K562 (cell line): ENCODE measurements around the gene MRAS. TPM values are rescaled to one million over a fixed set of nuclear protein-coding genes. Genes with fewer than 3 reads are reported as not detected.

Experiments used
- ATAC-seq: fragments of 200-7000 bp; cut with Tn5 transposase; 3 replicates; pipeline ENCODE4 v1.9.1; 2020; ENCODE audit warnings: moderate library complexity
- BruUV-seq: library from RNA; stranded (reverse); fragments of 400-500 nt; replicated peaks from 2 replicates; lab custom pipeline; 2021; lab: Mats Ljungman, UMichigan
- CTCF ChIA-PET: fragments of 300-600 bp; formaldehyde crosslinking; extraction: SDS; loops from one replicate; lab custom pipeline; 2021; ENCODE audit warnings: low intra/inter-chr PET ratio; lab: Yijun Ruan, JAX
- POLR2A ChIA-PET: fragments of 300-600, 350-650 bp; sonication (Branson Sonifier 250); formaldehyde crosslinking; extraction: SDS; loops from one replicate; lab custom pipeline; 2021; ENCODE audit warnings: antibody characterized with exemption, inconsistent platforms; lab: Yijun Ruan, JAX
- DNase-seq, 4 experiments: peaks; one replicate each; pipeline versions ENCODE4 v3.0.0 to v3.0.0-alpha.2; 2011 to 2018; ENCODE audit warnings: low spot score in 3 of 4, mixed read lengths in 3 of 4; ENCODE audit errors: extremely low read depth in 1 of 4
- FAIRE-seq: peaks from 2 replicates; lab custom pipeline; 2011; peaks lifted over from hg19 to GRCh38; lab: Jason Lieb, UNC
- H2AFZ ChIP-seq: 2 replicates; pipeline ENCODE4 v1.6.0; 2011; ENCODE audit warnings: low read depth, low read length, control low read depth, inconsistent platforms
- H3K27ac ChIP-seq: fragments of 200-600 bp; 3 replicates; pipeline ENCODE4 v1.8.0; 2011; ENCODE audit warnings: low read depth, mild to moderate bottlenecking, control low read depth, inconsistent platforms, low read length, moderate library complexity, mixed read lengths; ENCODE audit errors: extremely low read depth
- H3K27me3 ChIP-seq, 2 experiments: fragments of 300-600 bp in 1 of 2; 2 replicates in 1 of 2; 3 replicates in 1 of 2; pipeline versions ENCODE4 v1.6.0 to v1.8.0; 2011; ENCODE audit warnings: inconsistent platforms in 2 of 2, low read length in 2 of 2, mild to moderate bottlenecking in 1 of 2, mixed read lengths in 1 of 2, moderate library complexity in 1 of 2; ENCODE audit not compliant: control insufficient read depth in 2 of 2, insufficient read depth in 2 of 2
- H3K36me3 ChIP-seq: fragments of 300-600 bp; 3 replicates; pipeline ENCODE4 v1.8.0; 2011; ENCODE audit warnings: mild to moderate bottlenecking, low read length, inconsistent platforms; ENCODE audit not compliant: control insufficient read depth, insufficient read depth
- H3K4me1 ChIP-seq, 2 experiments: fragments of 200-600 bp in 1 of 2; replicated peaks in 1 of 2; 2 replicates in 1 of 2; 3 replicates in 1 of 2; pipeline versions ENCODE4 v1.5.1 to v1.8.0; 2011; ENCODE audit warnings: inconsistent platforms in 2 of 2, low read length in 2 of 2, mild to moderate bottlenecking in 1 of 2, mixed read lengths in 1 of 2, moderate library complexity in 1 of 2; ENCODE audit not compliant: control insufficient read depth in 2 of 2, insufficient read depth in 2 of 2
- H3K4me2 ChIP-seq: 2 replicates; pipeline ENCODE4 v1.6.1; 2011; ENCODE audit warnings: low read length, control low read depth, inconsistent platforms, mixed read lengths; ENCODE audit not compliant: insufficient read depth
- H3K4me3 ChIP-seq: fragments of 200-600 bp; sonication (generic), shearing (Covaris generic); 2 replicates; pipeline ENCODE4 v1.5.1; 2016; ENCODE audit warnings: control low read depth, inconsistent platforms
- H3K79me2 ChIP-seq: fragments of 200-600 bp; 3 replicates; pipeline ENCODE4 v1.8.0; 2011; ENCODE audit warnings: low read length, inconsistent platforms; ENCODE audit not compliant: control insufficient read depth, insufficient read depth
- H3K9ac ChIP-seq, 2 experiments: 2 replicates each; pipeline versions ENCODE4 v1.6.0 to v1.6.1; 2011; ENCODE audit warnings: low read depth in 2 of 2, low read length in 2 of 2, control low read depth in 1 of 2, inconsistent platforms in 1 of 2, mild to moderate bottlenecking in 1 of 2, mixed read lengths in 1 of 2; ENCODE audit not compliant: insufficient read depth in 1 of 2
- H3K9me1 ChIP-seq: one replicate; pipeline ENCODE4 v1.6.0; 2011; ENCODE audit warnings: inconsistent platforms, mild to moderate bottlenecking, low read length, moderate library complexity; ENCODE audit not compliant: control insufficient read depth, insufficient read depth
- H3K9me3 ChIP-seq: replicated peaks from 2 replicates; pipeline ENCODE4 v1.5.1; 2011; ENCODE audit warnings: low read depth, low read length, inconsistent platforms; ENCODE audit not compliant: control insufficient read depth, insufficient read depth
- H4K20me1 ChIP-seq: replicated peaks from 2 replicates; pipeline ENCODE4 v1.6.1; 2011; ENCODE audit warnings: low read length, inconsistent platforms, mixed read lengths; ENCODE audit not compliant: control insufficient read depth, insufficient read depth
- ATF1 ChIP-seq, 2 experiments: fragments of 450-650 bp in 1 of 2; IDR thresholded peaks; 2 replicates each; pipeline ENCODE4 v1.6.1; 2016; ENCODE audit warnings: missing compliant biosample characterization in 1 of 2, missing genetic modification characterization in 1 of 2
- CBX3 ChIP-seq, 2 experiments: IDR thresholded peaks; 1 replicate in 1 of 2; 2 replicates in 1 of 2; pipeline ENCODE4 v1.6.1; 2012; ENCODE audit warnings: inconsistent platforms in 2 of 2, low read length in 2 of 2, borderline replicate concordance in 1 of 2, control low read depth in 1 of 2
- FOXA3 ChIP-seq, 2 experiments: fragments of 450-650 bp in 1 of 2; sonication (generic) in 1 of 2; formaldehyde crosslinking; IDR thresholded peaks in 1 of 2; conservative IDR thresholded peaks in 1 of 2; 2 replicates each; pipeline versions ENCODE4 v1.4.0 to v1.8.0; 2020 to 2022; ENCODE audit warnings: mild to moderate bottlenecking in 2 of 2, missing genetic modification reagents in 1 of 2
- HDAC2 ChIP-seq: fragments of 450-650 bp; IDR thresholded peaks from 2 replicates; pipeline ENCODE4 v1.6.1; 2016; ENCODE audit warnings: mild to moderate bottlenecking
- HNRNPK ChIP-seq: fragments of 200-400 bp; formaldehyde crosslinking; IDR thresholded peaks from one replicate; pipeline ENCODE4 v1.6.1; 2018; ENCODE audit warnings: mild to moderate bottlenecking, low read depth, low read length; ENCODE audit not compliant: poor library complexity, severe bottlenecking
- KAT2B ChIP-seq: IDR thresholded peaks from one replicate; pipeline ENCODE4 v1.6.1; 2012; ENCODE audit warnings: low read depth, mild to moderate bottlenecking, control low read depth, inconsistent platforms, low read length, moderate library complexity
- MEF2D ChIP-seq: conservative IDR thresholded peaks from 2 replicates; pipeline ENCODE4 v1.6.1; 2016; ENCODE audit warnings: low read depth, missing genetic modification characterization, missing compliant biosample characterization
- MTA1 ChIP-seq: fragments of 450-650 bp; IDR thresholded peaks from 2 replicates; pipeline ENCODE4 v1.6.1; 2017; ENCODE audit warnings: borderline replicate concordance
- NFIC ChIP-seq: fragments of 450-650 bp; IDR thresholded peaks from 2 replicates; pipeline ENCODE4 v1.6.1; 2017; ENCODE audit warnings: mild to moderate bottlenecking, inconsistent platforms
- RCOR1 ChIP-seq, 2 experiments: IDR thresholded peaks; 2 replicates each; pipeline ENCODE4 v1.6.1; 2012; ENCODE audit warnings: low read depth in 2 of 2, low read length in 2 of 2, borderline replicate concordance in 1 of 2, improper control_type of control experiment in 1 of 2
- SOX6 ChIP-seq: fragments of 450-650 bp; IDR thresholded peaks from 2 replicates; pipeline ENCODE4 v1.6.1; 2014; ENCODE audit warnings: mild to moderate bottlenecking
- SRSF7 ChIP-seq: fragments of 200-400 bp; formaldehyde crosslinking; optimal IDR thresholded peaks from 2 replicates; pipeline ENCODE3; 2017; ENCODE audit warnings: mild to moderate bottlenecking, low read depth, low read length
- TAL1 ChIP-seq: fragments of 450-650 bp; IDR thresholded peaks from 2 replicates; pipeline ENCODE4 v1.6.1; 2016; ENCODE audit warnings: mild to moderate bottlenecking
- TCF3 ChIP-seq: sonication (generic); formaldehyde crosslinking; IDR thresholded peaks from 2 replicates; pipeline ENCODE4 v1.4.0; 2020; ENCODE audit warnings: mild to moderate bottlenecking, missing genetic modification reagents
- ZBTB11 ChIP-seq, 3 experiments: fragments of 200-800 bp in 1 of 3; fragments of 250-450 bp in 1 of 3; fragments of 450-650 bp in 1 of 3; sonication (Bioruptor Pico) in 1 of 3; sonication (Bioruptor generic) in 1 of 3; formaldehyde crosslinking in 1 of 3; IDR thresholded peaks; 2 replicates each; pipeline versions ENCODE4 v1.6.1 to v1.8.0; 2016 to 2022; ENCODE audit warnings: mild to moderate bottlenecking in 2 of 3, missing genetic modification characterization in 2 of 3, missing compliant biosample characterization in 1 of 3, moderate library complexity in 1 of 3
- ZKSCAN8 ChIP-seq: fragments of 200-800 bp; sonication (Bioruptor generic); IDR thresholded peaks from 2 replicates; pipeline ENCODE4 v1.6.1; 2016; ENCODE audit warnings: missing genetic modification characterization, missing compliant biosample characterization
- ZNF282 ChIP-seq: sonication (generic); formaldehyde crosslinking; IDR thresholded peaks from 2 replicates; pipeline ENCODE4 v1.8.1; 2023; ENCODE audit warnings: missing genetic modification reagents
- whole genome bisulfite sequencing: fragments of 100-300 bp; shearing (Covaris generic); methylation state at CpG from one replicate; pipeline ENCODE4 v1.1.6; 2016; ENCODE audit warnings: low coverage, mixed read lengths; ENCODE audit not compliant: insufficient coverage; ENCODE audit errors: missing lambda C conversion rate; 5-methylcytosine and 5-hydroxymethylcytosine counted together
- in situ Hi-C: fragments of 300-500 bp; cut with MboI; formaldehyde crosslinking; loops from 4 replicates; pipeline ENCODE4 v1.15.0; 2018; ENCODE audit warnings: inconsistent platforms, mixed read lengths
- intact Hi-C: fragments of 100-400 bp; cut with micrococcal nuclease; formaldehyde crosslinking; loops from 2 replicates; pipeline ENCODE4 v1.14.2; 2022
- polyA plus RNA-seq, 8 experiments: library from polyadenylated mRNA; depleted of rRNA in 4 of 8; stranded (reverse) in 5 of 8; unstranded in 3 of 8; fragments of >200 nt; fragmentation: Nextera tagmentation in 2 of 8; fragmentation: Illumina TruSeq in 1 of 8; extraction: Ambion mirVana in 2 of 8; extraction: Trizol in 1 of 8; gene quantifications; 2 replicates each; pipeline versions ENCODE4 v1.2.1 to v1.2.3, GENCODE V29; 2011 to 2014; ENCODE audit warnings: inconsistent platforms in 1 of 8, missing spikeins in 1 of 8
- total RNA-seq, 7 experiments: library from RNA; depleted of rRNA in 6 of 7; stranded (reverse); fragments of >200 nt in 6 of 7; fragmentation: Illumina TruSeq in 2 of 7; extraction: Trizol in 2 of 7; gene quantifications; 2 replicates each; pipeline versions ENCODE4 v1.2.1 to v1.2.3, GENCODE V29; 2011 to 2021; ENCODE audit warnings: low replicate concordance in 1 of 7
- TF ChIP-seq, protein P1 (sequence below): fragments of 250-450 bp; sonication (Bioruptor Pico); IDR thresholded peaks from 2 replicates; pipeline ENCODE4 v1.5.1; 2021; ENCODE audit warnings: mild to moderate bottlenecking

The MRAS gene
- total and polyA plus RNA-seq, 9 of the 15 experiments (the other 6 are each of a cell fraction or from before 2014, with no cell fraction given): 1.5 to 10.0 (median 5.0) TPM

DNA sequence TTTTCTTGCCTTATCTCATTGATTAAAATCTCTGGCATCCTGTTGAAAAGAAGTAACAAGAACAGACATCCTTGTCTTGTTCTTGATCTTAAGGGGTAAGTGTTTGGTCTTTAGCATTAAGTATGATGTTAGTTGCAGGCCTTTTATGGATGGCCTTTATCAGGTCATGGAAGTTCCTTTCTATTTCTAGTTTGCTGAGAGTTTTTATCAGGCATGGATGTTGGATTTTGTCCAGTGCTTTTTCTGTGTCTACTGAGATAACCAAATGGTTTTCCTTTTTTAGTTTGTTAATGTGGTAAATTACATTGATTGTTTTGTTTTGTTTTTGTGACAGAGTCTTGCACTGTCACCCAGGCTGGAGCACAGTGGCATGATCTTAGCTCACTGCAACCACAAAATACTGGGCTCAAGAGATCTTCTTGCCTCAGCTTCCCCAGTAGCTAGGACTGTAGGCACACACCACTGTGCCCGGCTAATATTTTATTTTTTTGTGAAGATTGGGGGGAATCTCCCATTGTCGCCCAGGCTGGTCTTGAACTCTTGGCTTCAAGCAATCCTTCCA, 26.3 kb downstream of the MRAS start:
- ATAC-seq (no peak), FAIRE-seq (no peak), DNase-seq (no peak)
- H3K27ac ChIP-seq: no peak overlapping the region
- H3K27me3 ChIP-seq: peaks cover 0 to 8% of the 10 kb centered on the region in 2 experiments; a peak in 1 of 5 replicates
- no peak overlapping the region for H3K4me2 ChIP-seq
- no peak overlapping the region for H2AFZ ChIP-seq
- no peaks in the 10 kb centered on the region for H4K20me1 ChIP-seq
- no peaks in the 10 kb centered on the region for H3K79me2 ChIP-seq
- no peak overlapping the region for H3K9ac ChIP-seq
- BruUV-seq: no TSS peak
- no peaks in the 10 kb centered on the region for H3K9me3 ChIP-seq
- H3K4me1 ChIP-seq: no peaks in the 10 kb centered on the region; a peak in 1 of 5 replicates
- intact Hi-C loops (no loop called here), in situ Hi-C loops (no loop called here)
- POLR2A ChIA-PET: no interaction called here
- 0% methylated on average over 1 of the region's 2 CpGs for WGBS
- no peaks in the 10 kb centered on the region for H3K36me3 ChIP-seq
- no peaks in the 10 kb centered on the region for H3K9me1 ChIP-seq
- H3K4me3 ChIP-seq: no peak overlapping the region
- CTCF ChIA-PET: no interaction called here
- TF ChIP-seq SRSF7: no peak
- TF ChIP-seq HDAC2: 0 out of 2 replicates have a peak, but pooled peaks have one; percentile 32
- no peak for TF ChIP-seq ATF1 (CRISPR knock-in tag; IDR thresholded peaks at IDR 0.05)
- TF ChIP-seq ATF1 (tag; IDR thresholded peaks at IDR 0.05): no peak
- peak in 1 of 2 experiments; percentile 50; a peak in 2 of 4 replicates for TF ChIP-seq FOXA3 (CRISPR knock-in tag; conservative IDR thresholded peaks at IDR 0.05 in 1 of 2, IDR thresholded peaks at IDR 0.05 in 1 of 2)
- TF ChIP-seq, protein P1, sequence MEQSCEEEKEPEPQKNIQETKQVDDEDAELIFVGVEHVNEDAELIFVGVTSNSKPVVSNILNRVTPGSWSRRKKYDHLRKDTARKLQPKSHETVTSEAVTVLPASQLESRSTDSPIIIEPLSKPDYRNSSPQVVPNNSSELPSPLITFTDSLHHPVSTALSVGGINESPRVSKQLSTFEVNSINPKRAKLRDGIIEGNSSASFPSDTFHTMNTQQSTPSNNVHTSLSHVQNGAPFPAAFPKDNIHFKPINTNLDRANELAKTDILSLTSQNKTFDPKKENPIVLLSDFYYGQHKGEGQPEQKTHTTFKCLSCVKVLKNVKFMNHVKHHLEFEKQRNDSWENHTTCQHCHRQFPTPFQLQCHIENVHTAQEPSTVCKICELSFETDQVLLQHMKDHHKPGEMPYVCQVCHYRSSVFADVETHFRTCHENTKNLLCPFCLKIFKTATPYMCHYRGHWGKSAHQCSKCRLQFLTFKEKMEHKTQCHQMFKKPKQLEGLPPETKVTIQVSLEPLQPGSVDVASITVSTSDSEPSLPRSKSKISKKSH (CRISPR knock-in tag): no peak
- peak in 1 of 3 experiments; percentile 24; a peak in 1 of 6 replicates for TF ChIP-seq ZBTB11 (CRISPR knock-in tag; IDR thresholded peaks at IDR 0.05)
- no peak for TF ChIP-seq HNRNPK
- TF ChIP-seq MEF2D (tag): peak; percentile 100
- no peak for TF ChIP-seq ZKSCAN8 (CRISPR knock-in tag)
- TF ChIP-seq KAT2B: no peak
- no peak for TF ChIP-seq CBX3 (IDR thresholded peaks at IDR 0.05; ENCODE audit: borderline replicate concordance in 1 of 2, low read length in 2 of 2)
- peak; percentile 44; the same call in 1 of the 2 replicates for TF ChIP-seq TAL1
- TF ChIP-seq NFIC: peak; percentile 43
- no peak for TF ChIP-seq ZNF282 (CRISPR knock-in tag)
- peak in 1 of 2 experiments; percentile 46; a peak in 1 of 4 replicates for TF ChIP-seq RCOR1 (IDR thresholded peaks at IDR 0.05; ENCODE audit: borderline replicate concordance in 1 of 2, low read depth in 2 of 2, low read length in 2 of 2)
- peak; percentile 47 for TF ChIP-seq TCF3
- TF ChIP-seq SOX6: peak; percentile 74; the same call in 1 of the 2 replicates
- TF ChIP-seq MTA1: peak; percentile 15; the same call in 1 of the 2 replicates
